ENCODE measurements around the gene IDH3B.

IDH3B gene

DNA sequence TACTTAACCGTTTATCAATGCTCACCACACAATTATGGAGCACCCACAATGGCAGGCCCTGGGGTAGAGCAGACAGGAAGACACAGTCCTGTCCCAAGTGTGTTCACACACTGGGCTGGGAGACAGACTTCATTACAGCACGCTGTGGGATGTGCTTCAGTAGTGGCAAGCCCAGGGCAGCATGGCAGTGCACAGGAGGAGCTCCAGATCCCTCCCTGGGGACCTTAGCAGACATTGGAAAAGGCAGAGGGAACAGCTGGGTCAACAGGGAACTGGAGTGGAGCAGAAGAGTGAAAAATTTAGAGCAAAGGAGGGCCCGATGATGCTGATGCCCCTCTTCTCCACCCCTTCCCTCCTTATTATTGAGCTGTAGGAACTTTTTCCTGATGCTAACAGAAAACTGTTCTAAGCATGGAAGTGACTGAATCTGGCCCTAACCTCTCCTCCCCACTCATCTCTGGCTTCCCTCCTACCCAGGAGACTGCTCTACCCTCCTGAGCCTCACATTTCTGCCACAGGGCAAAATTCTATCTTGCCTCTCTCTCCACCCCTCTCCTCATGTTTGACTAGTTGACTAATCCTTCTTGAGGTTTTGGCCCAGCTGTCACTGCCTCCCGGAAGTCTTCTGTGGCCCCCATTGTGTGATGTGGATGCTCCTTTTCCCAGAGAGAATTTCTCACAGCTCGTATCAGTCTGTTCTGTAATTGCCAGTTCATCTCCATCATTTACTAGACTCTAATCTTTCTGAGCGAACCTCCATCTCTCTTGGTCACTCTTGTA lies 52.9 kb downstream of the IDH3B start:
- H3K4me1 ChIP-seq, result no peaks in the 10 kb centered on the region
- peak; percentile 77 for DNase-seq
- TF ChIP-seq, protein P1, sequence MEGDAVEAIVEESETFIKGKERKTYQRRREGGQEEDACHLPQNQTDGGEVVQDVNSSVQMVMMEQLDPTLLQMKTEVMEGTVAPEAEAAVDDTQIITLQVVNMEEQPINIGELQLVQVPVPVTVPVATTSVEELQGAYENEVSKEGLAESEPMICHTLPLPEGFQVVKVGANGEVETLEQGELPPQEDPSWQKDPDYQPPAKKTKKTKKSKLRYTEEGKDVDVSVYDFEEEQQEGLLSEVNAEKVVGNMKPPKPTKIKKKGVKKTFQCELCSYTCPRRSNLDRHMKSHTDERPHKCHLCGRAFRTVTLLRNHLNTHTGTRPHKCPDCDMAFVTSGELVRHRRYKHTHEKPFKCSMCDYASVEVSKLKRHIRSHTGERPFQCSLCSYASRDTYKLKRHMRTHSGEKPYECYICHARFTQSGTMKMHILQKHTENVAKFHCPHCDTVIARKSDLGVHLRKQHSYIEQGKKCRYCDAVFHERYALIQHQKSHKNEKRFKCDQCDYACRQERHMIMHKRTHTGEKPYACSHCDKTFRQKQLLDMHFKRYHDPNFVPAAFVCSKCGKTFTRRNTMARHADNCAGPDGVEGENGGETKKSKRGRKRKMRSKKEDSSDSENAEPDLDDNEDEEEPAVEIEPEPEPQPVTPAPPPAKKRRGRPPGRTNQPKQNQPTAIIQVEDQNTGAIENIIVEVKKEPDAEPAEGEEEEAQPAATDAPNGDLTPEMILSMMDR (IDR thresholded peaks at IDR 0.05; ENCODE audit: low read depth, low read length), result no peak
- no peak overlapping the region for H3K4me3 ChIP-seq (ENCODE audit: low read depth, low read length)
- no peaks in the 10 kb centered on the region for H3K9me3 ChIP-seq
- no peaks in the 10 kb centered on the region for H3K27me3 ChIP-seq
- H3K36me3 ChIP-seq, result no peaks in the 10 kb centered on the region

DNA sequence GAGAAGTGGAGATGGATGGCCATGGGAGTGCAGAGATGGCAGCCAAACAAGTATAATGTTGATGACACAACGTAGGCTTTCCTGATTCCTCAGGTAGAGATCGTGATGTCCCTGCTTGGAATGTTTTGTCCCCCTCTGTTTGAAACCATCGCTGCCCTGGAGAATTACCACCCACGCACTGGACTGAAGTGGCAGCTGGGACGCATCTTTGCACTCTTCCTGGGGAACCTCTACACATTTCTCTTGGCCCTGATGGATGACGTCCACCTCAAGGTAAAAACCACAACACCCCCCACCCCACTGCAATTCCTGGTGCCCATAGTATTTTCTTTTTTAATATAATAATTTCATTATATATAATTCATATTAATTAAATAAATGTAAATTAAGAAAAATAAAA lies 53.7 kb downstream of the IDH3B start:
- TF ChIP-seq, protein P1 (IDR thresholded peaks at IDR 0.05; ENCODE audit: low read depth, low read length), result no peak
- Histone ChIP-seq H3K36me3 (no peaks in the 10 kb centered on the region), H3K4me3 (ENCODE audit: low read depth, low read length) (no peak overlapping the region), H3K27me3 (no peaks in the 10 kb centered on the region), H3K4me1 (no peaks in the 10 kb centered on the region), H3K9me3 (no peaks in the 10 kb centered on the region)
- no peak for DNase-seq
